GM12878 (cell line): Measurements from ENCODE around the gene TWIST1. TPM values are rescaled to one million over a fixed set of nuclear protein-coding genes. Genes with fewer than 3 reads are reported as not detected.

ENCODE experiments used
- ATAC-seq: fragments of 200-7000 bp; cut with Tn5 transposase; 3 replicates; pipeline ENCODE4 v1.9.1; 2020; ENCODE audit warnings: mild to moderate bottlenecking, moderate library complexity
- BruUV-seq: library from RNA; stranded (reverse); fragments of 400-500 nt; replicated peaks from 2 replicates; lab custom pipeline; 2021; lab: Mats Ljungman, UMichigan
- CTCF ChIA-PET: fragments of 300-600 bp; sonication (Branson Sonifier 250); formaldehyde crosslinking; extraction: SDS; loops from one replicate; lab custom pipeline; 2021; ENCODE audit warnings: inconsistent platforms; lab: Yijun Ruan, JAX
- POLR2A ChIA-PET: fragments of 350-600 bp; formaldehyde crosslinking; extraction: SDS; loops from one replicate; lab custom pipeline; 2021; ENCODE audit warnings: inconsistent platforms; lab: Charles Lee
- RAD21 ChIA-PET: fragments of 300-600 bp; sonication (Branson Sonifier 250); formaldehyde crosslinking; loops from one replicate; lab custom pipeline; 2023; ENCODE audit warnings: antibody characterized with exemption; ENCODE audit not compliant: unreplicated experiment; lab: Charles Lee
- SMC1A ChIA-PET: fragments of 300-600 bp; sonication (Branson Sonifier 250); formaldehyde crosslinking; loops from one replicate; lab custom pipeline; 2023; ENCODE audit not compliant: unreplicated experiment, uncharacterized antibody; lab: Charles Lee
- DNase-seq: peaks from one replicate; pipeline ENCODE4 v3.0.0-alpha.2; 2011; ENCODE audit warnings: low read depth, low spot score
- FAIRE-seq: peaks from 3 replicates; lab custom pipeline; 2011; peaks lifted over from hg19 to GRCh38; lab: Jason Lieb, UNC
- H2AFZ ChIP-seq: 2 replicates; pipeline ENCODE4 v1.6.0; 2011; ENCODE audit warnings: low read depth, low read length, control low read depth; ENCODE audit not compliant: control insufficient read depth
- H3K27ac ChIP-seq: 2 replicates; pipeline ENCODE4 v1.5.1; 2011; ENCODE audit warnings: control low read depth; ENCODE audit not compliant: control insufficient read depth, insufficient read depth
- H3K27me3 ChIP-seq, 2 experiments: replicated peaks in 1 of 2; 2 replicates each; pipeline versions ENCODE4 v1.6.0 to v1.6.1; 2011; ENCODE audit warnings: low read length in 1 of 2; ENCODE audit not compliant: control insufficient read depth in 2 of 2, insufficient read depth in 2 of 2
- H3K36me3 ChIP-seq, 2 experiments: 2 replicates each; pipeline ENCODE4 v1.5.1; 2011; ENCODE audit warnings: low read length in 1 of 2; ENCODE audit not compliant: control insufficient read depth in 2 of 2, insufficient read depth in 2 of 2
- H3K4me1 ChIP-seq: 2 replicates; pipeline ENCODE4 v1.6.1; 2011; ENCODE audit warnings: mild to moderate bottlenecking, low read length, moderate library complexity, mixed read lengths; ENCODE audit not compliant: control insufficient read depth, insufficient read depth
- H3K4me2 ChIP-seq: 2 replicates; pipeline ENCODE4 v1.6.0; 2011; ENCODE audit warnings: control low read depth; ENCODE audit not compliant: control insufficient read depth, insufficient read depth
- H3K4me3 ChIP-seq: fragments of 200-600 bp; sonication (generic); 2 replicates; pipeline ENCODE4 v1.5.1; 2016
- H3K79me2 ChIP-seq: 2 replicates; pipeline ENCODE4 v1.6.0; 2011; ENCODE audit warnings: low read length; ENCODE audit not compliant: control insufficient read depth, insufficient read depth
- H3K9ac ChIP-seq: 2 replicates; pipeline ENCODE4 v1.8.0; 2011; ENCODE audit warnings: low read length, control low read depth, mixed read lengths; ENCODE audit not compliant: control insufficient read depth, insufficient read depth
- H3K9me3 ChIP-seq: replicated peaks from 3 replicates; pipeline ENCODE4 v1.5.1; 2011; ENCODE audit warnings: mild to moderate bottlenecking, low read length; ENCODE audit not compliant: control insufficient read depth, insufficient read depth
- H4K20me1 ChIP-seq: 2 replicates; pipeline ENCODE4 v1.6.0; 2011; ENCODE audit not compliant: control insufficient read depth, insufficient read depth
- CTCF ChIP-seq, 3 experiments: IDR thresholded peaks in 2 of 3; conservative IDR thresholded peaks in 1 of 3; 2 replicates each; pipeline ENCODE4 v1.5.1; 2011; ENCODE audit warnings: low read depth in 3 of 3, low read length in 3 of 3, mild to moderate bottlenecking in 3 of 3, control low read depth in 2 of 3, moderate library complexity in 2 of 3, inconsistent platforms in 1 of 3, mixed read lengths in 1 of 3; ENCODE audit not compliant: control insufficient read depth in 2 of 3, insufficient read depth in 1 of 3; ENCODE audit errors: extremely low read depth in 1 of 3
- DPF2 ChIP-seq: fragments of 450-650 bp; IDR thresholded peaks from 2 replicates; pipeline ENCODE4 v1.6.1; 2017; ENCODE audit warnings: mild to moderate bottlenecking
- ESRRA ChIP-seq: IDR thresholded peaks from 2 replicates; pipeline ENCODE4 v1.6.1; 2012; ENCODE audit warnings: mild to moderate bottlenecking, low read length, improper control_type of control experiment
- NKRF ChIP-seq: fragments of 450-650 bp; conservative IDR thresholded peaks from 2 replicates; pipeline ENCODE4 v1.6.1; 2017; ENCODE audit warnings: mild to moderate bottlenecking, moderate library complexity
- NR2F1 ChIP-seq: fragments of 450-650 bp; conservative IDR thresholded peaks from 2 replicates; pipeline ENCODE4 v1.6.1; 2017; ENCODE audit warnings: mild to moderate bottlenecking
- SMAD5 ChIP-seq: IDR thresholded peaks from 2 replicates; pipeline ENCODE4 v1.6.1; 2016; ENCODE audit warnings: antibody characterized with exemption, low read depth
- TBL1XR1 ChIP-seq: IDR thresholded peaks from 2 replicates; pipeline ENCODE4 v1.6.1; 2012; ENCODE audit warnings: low read depth, low read length, improper control_type of control experiment
- ZSCAN29 ChIP-seq: fragments of 450-650 bp; IDR thresholded peaks from 2 replicates; pipeline ENCODE4 v1.6.1; 2017; ENCODE audit warnings: mild to moderate bottlenecking, moderate library complexity
- WGBS: methylation state at CpG from one replicate; pipeline ENCODE4 v1.1.6; 2016; ENCODE audit warnings: low lambda C conversion rate; ENCODE audit not compliant: insufficient replicate concordance, insufficient coverage; ENCODE audit errors: missing lambda C conversion rate; 5-methylcytosine and 5-hydroxymethylcytosine counted together
- in situ Hi-C: fragments of 300-500 bp; cut with MboI; formaldehyde crosslinking; loops from 9 replicates; pipeline ENCODE4 v1.14.3; 2018; ENCODE audit warnings: mixed read lengths
- intact Hi-C: fragments of 100-400 bp; cut with micrococcal nuclease; formaldehyde crosslinking; loops from one replicate; pipeline ENCODE4 v1.14.2; 2022; ENCODE audit not compliant: unreplicated experiment
- polyA plus RNA-seq, 11 experiments: library from polyadenylated mRNA; depleted of rRNA in 4 of 11; unstranded in 6 of 11; stranded (reverse) in 5 of 11; fragments of >200 nt; fragmentation: Nextera tagmentation in 4 of 11; fragmentation: Illumina TruSeq in 1 of 11; extraction: Ambion mirVana in 4 of 11; extraction: Trizol in 1 of 11; gene quantifications; 1 replicate in 1 of 11; 2 replicates in 10 of 11; pipeline versions ENCODE4 v1.2.1 to v1.2.3, GENCODE V29; 2011 to 2016; ENCODE audit warnings: inconsistent platforms in 2 of 11, missing spikeins in 2 of 11, low read depth in 1 of 11
- total RNA-seq, 4 experiments: library from RNA; depleted of rRNA in 3 of 4; stranded (reverse); fragments of >200 nt in 3 of 4; fragmentation: Illumina TruSeq in 1 of 4; extraction: Trizol in 1 of 4; gene quantifications; 2 replicates each; pipeline versions ENCODE4 v1.2.1 to v1.2.3, GENCODE V29; 2013 to 2021

The TWIST1 gene
- total and polyA plus RNA-seq, 10 of the 15 experiments (the other 5 are each of a cell fraction or from before 2014, with no cell fraction given): not detected

- no TSS peak for BruUV-seq
Measured at GRCh38 chr7:19102884-19103283, 14.6 kb downstream of the TWIST1 start.

More at GRCh38 chr7:19102884-19103283, 14.6 kb downstream of the TWIST1 start:
- no peak for FAIRE-seq
- Histone ChIP-seq H3K79me2 (no peaks in the 10 kb centered on the region), H2AFZ (no peak overlapping the region), H3K27me3 (peaks cover 6 to 8% of the 10 kb centered on the region in 2 experiments), H3K27ac (no peak overlapping the region), H3K36me3 (no peaks in the 10 kb centered on the region), H3K4me2 (no peak overlapping the region), H4K20me1 (no peaks in the 10 kb centered on the region), H3K4me3 (no peak overlapping the region), H3K4me1 (no peaks in the 10 kb centered on the region; the same call in 1 of the 2 replicates), H3K9me3 (no peaks in the 10 kb centered on the region; the same call in 1 of the 3 replicates), H3K9ac (no peak overlapping the region)
- ChIA-PET POLR2A (no interaction called here), SMC1A (no interaction called here), CTCF (interaction anchor here (1.9 kb wide), 1 partner anchor 11 kb away, joined by 4 read pairs; no protein-coding TSS in a partner anchor), RAD21 (no interaction called here)
- WGBS: 22% methylated on average over 4 of the region's 4 CpGs
- TF ChIP-seq DPF2: no peak
- TF ChIP-seq ESRRA: no peak
- TF ChIP-seq NKRF: no peak
- TF ChIP-seq ZSCAN29: no peak
- TF ChIP-seq CTCF (IDR thresholded peaks at IDR 0.05 in 2 of 3, conservative IDR thresholded peaks at IDR 0.05 in 1 of 3; ENCODE audit: control insufficient read depth in 2 of 3, extremely low read depth in 1 of 3, insufficient read depth in 1 of 3, low read depth in 3 of 3, low read length in 3 of 3): no peak
- TF ChIP-seq TBL1XR1: no peak
- no peak for TF ChIP-seq SMAD5
- no peak for TF ChIP-seq NR2F1
- no peak for DNase-seq
- no peak for ATAC-seq
- in situ Hi-C loops (loop anchor here (25.0 kb wide), 1 partner anchor 559 kb away; no protein-coding TSS in a partner anchor), intact Hi-C loops (no loop called here)
